Sigmoid colon (tissue), 7 donors: ENCODE data around the gene TSPAN13. TPM values are rescaled to one million over a fixed set of nuclear protein-coding genes. Genes with fewer than 3 reads are reported as not detected.

Experiments used
- DNase-seq: peaks from one replicate; pipeline ENCODE4 v3.0.0-alpha.2; 2019
- H3K27ac ChIP-seq, 4 donors: fragments of 200-600 bp; sonication (generic); one replicate each; pipeline ENCODE4 v1.5.1; 2016 to 2019; ENCODE audit warnings: mild to moderate bottlenecking in 1 of 4
- H3K27me3 ChIP-seq, 3 donors: fragments of 200-600 bp; sonication (generic); one replicate each; pipeline ENCODE4 v1.5.1; 2019; ENCODE audit warnings: mild to moderate bottlenecking in 1 of 3
- H3K36me3 ChIP-seq, 4 donors: fragments of 200-600 bp; sonication (generic); one replicate each; pipeline ENCODE4 v1.5.1; 2016 to 2019
- H3K4me1 ChIP-seq, 4 donors: fragments of 200-600 bp; sonication (generic); one replicate each; pipeline ENCODE4 v1.5.1; 2017 to 2019
- H3K4me3 ChIP-seq, 4 donors: fragments of 200-600 bp; sonication (generic); one replicate each; pipeline ENCODE4 v1.5.1; 2017 to 2019; ENCODE audit warnings: mild to moderate bottlenecking in 2 of 4, moderate library complexity in 1 of 4
- H3K9me3 ChIP-seq, 4 donors: fragments of 200-600 bp in 3 of 4; sonication (generic) in 3 of 4; one replicate each; pipeline versions ENCODE4 v1.5.1 to v1.6.1; 2013 to 2019
- CTCF ChIP-seq, 4 experiments: fragments of 450-650 bp in 3 of 4; fragments of 200-600 bp in 1 of 4; IDR thresholded peaks; one replicate each; pipeline ENCODE4 v1.5.1; 2016 to 2019; ENCODE audit warnings: antibody characterized with exemption in 4 of 4, mild to moderate bottlenecking in 3 of 4, moderate library complexity in 2 of 4
- EP300 ChIP-seq, 4 donors: sonication (generic); formaldehyde crosslinking; IDR thresholded peaks; one replicate each; pipeline ENCODE4 v1.6.1; 2017; ENCODE audit warnings: antibody characterized with exemption in 4 of 4
- POLR2A ChIP-seq, 2 donors: fragments of 450-650 bp; IDR thresholded peaks; one replicate each; pipeline ENCODE4 v1.6.1; 2016; ENCODE audit warnings: antibody characterized with exemption in 2 of 2, mild to moderate bottlenecking in 2 of 2, moderate library complexity in 2 of 2
- POLR2AphosphoS5 ChIP-seq, 4 donors: sonication (generic); formaldehyde crosslinking; IDR thresholded peaks; one replicate each; pipeline ENCODE4 v1.6.1; 2017; ENCODE audit warnings: antibody characterized with exemption in 4 of 4
- WGBS, 2 donors: extraction: QIAGEN DNeasy Blood & Tissue Kit; methylation state at CpG; one replicate each; pipeline ENCODE4 v1.1.7; 2013; 5-methylcytosine and 5-hydroxymethylcytosine counted together
- intact Hi-C: fragments of 100-400 bp; cut with DNase I; formaldehyde crosslinking; loops from one replicate; pipeline ENCODE4 v1.15.1; 2023
- polyA plus RNA-seq, 3 donors: library from polyadenylated mRNA; stranded (reverse); fragments of 200-250 nt; gene quantifications; one replicate each; pipeline ENCODE4 v1.2.3, GENCODE V29; 2013
- total RNA-seq, 4 donors: library from RNA; depleted of rRNA; stranded (reverse); fragments of >200 nt; gene quantifications; one replicate each; pipeline ENCODE4 v1.1.0, GENCODE V29; 2016
- donor health status: healthy with polysubstance abuse.
- donor health status: Bipolar disorder and iron deficiency.
- donor health status: healthy.

TSPAN13 gene
- total and polyA plus RNA-seq, 7 donors = 2.2 to 68.5 (median 6.4) TPM

- no peaks in the 10 kb centered on the region for H3K9me3 ChIP-seq
- no peak for DNase-seq
- no peaks in the 10 kb centered on the region for H3K36me3 ChIP-seq
- H3K27ac ChIP-seq = no peak overlapping the region
- no peak for TF ChIP-seq CTCF (IDR thresholded peaks at IDR 0.05)
- H3K4me3 ChIP-seq = no peak overlapping the region
- intact Hi-C loops = no loop called here
- WGBS, 2 donors = 75 to 93% methylated on average over 4 of the region's 4 CpGs
- H3K4me1 ChIP-seq = no peaks in the 10 kb centered on the region
- H3K27me3 ChIP-seq = no peaks in the 10 kb centered on the region
Measured at GRCh38 chr7:16721541-16721940, 32.0 kb upstream of the TSPAN13 start.

DNA sequence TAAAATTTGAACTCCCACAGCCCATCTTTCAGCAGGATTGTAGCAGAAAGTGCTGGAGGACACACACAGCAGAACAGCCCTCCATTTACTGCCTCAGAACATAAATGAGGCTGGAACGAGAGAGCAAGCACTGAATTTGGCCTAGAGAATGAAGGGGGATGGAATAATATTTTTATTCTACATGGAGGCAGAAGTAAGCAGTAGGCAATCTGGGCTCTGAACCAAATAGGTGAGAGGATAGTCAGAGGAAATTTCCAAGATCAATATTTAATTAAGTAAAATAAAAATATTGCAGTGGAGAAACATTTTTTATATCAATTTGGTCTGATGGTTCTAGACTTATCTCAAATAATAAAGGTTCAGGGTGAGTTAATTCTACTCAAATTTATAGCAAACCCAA, 29.2 kb upstream of the TSPAN13 start:
- Histone ChIP-seq H3K9me3 (no peaks in the 10 kb centered on the region), H3K4me1 (no peaks in the 10 kb centered on the region), H3K27me3 (no peaks in the 10 kb centered on the region), H3K4me3 (no peak overlapping the region), H3K36me3 (no peaks in the 10 kb centered on the region), H3K27ac (no peak overlapping the region)
- WGBS, 2 donors = 79 to 91% methylated on average over 1 of the region's 1 CpG
- no peak for DNase-seq
- intact Hi-C loops = no loop called here
- TF ChIP-seq CTCF (IDR thresholded peaks at IDR 0.05) (no peak), POLR2AphosphoS5 (IDR thresholded peaks at IDR 0.05) (no peak), POLR2A (IDR thresholded peaks at IDR 0.05) (no peak)

DNA sequence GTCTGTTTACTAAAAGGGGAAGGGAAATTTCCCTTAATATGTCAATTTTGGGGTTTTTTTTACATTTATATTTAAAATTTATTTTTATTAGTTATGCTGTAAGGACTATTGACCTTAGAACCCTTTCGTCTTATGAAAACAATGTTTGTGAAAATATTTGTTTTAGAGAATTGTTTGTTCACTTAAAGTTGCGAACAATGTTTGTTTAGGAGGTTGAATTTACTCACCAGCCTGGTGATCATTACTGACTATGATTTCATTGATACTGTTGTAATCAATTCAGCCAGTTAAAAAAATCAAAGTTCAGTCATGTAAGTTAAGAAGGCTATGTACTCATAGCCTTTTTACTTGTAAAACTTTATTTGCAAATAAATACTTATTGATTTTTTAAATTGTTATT, 27.4 kb upstream of the TSPAN13 start:
- H3K27me3 ChIP-seq = no peaks in the 10 kb centered on the region
- no peaks in the 10 kb centered on the region for H3K9me3 ChIP-seq
- H3K27ac ChIP-seq = no peak overlapping the region
- H3K4me3 ChIP-seq = no peak overlapping the region
- intact Hi-C loops = no loop called here
- DNase-seq = no peak
- WGBS, 2 donors = 11 to 69% methylated on average over 2 of the region's 2 CpGs
- TF ChIP-seq EP300 (IDR thresholded peaks at IDR 0.05) = no peak
- TF ChIP-seq POLR2AphosphoS5 (IDR thresholded peaks at IDR 0.05) = no peak
- TF ChIP-seq CTCF (IDR thresholded peaks at IDR 0.05) = no peak
- no peak for TF ChIP-seq POLR2A (IDR thresholded peaks at IDR 0.05)
- H3K4me1 ChIP-seq = no peaks in the 10 kb centered on the region
- H3K36me3 ChIP-seq = no peaks in the 10 kb centered on the region

DNA sequence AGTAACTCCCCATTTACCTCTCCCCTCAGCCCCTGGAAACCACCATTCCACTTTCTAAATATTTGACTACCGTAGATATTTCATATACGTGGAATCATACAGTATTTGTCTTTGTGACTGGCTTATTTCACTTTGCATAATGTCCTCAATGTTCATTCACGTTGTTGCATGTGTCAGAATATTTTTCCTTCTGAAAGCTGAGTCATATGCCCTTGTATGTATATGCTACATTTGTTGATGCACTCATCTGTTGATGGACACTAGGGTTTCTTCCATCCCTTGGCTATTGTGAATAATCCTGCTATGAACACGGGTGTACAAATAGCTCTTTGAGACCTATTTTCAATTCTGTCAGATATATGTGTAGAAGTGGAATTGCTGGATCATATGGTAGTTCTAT, 25.8 kb upstream of the TSPAN13 start:
- Histone ChIP-seq H3K4me1 (no peaks in the 10 kb centered on the region), H3K36me3 (no peaks in the 10 kb centered on the region), H3K4me3 (no peak overlapping the region), H3K9me3 (no peaks in the 10 kb centered on the region), H3K27ac (no peak overlapping the region), H3K27me3 (no peaks in the 10 kb centered on the region)
- intact Hi-C loops = no loop called here
- TF ChIP-seq POLR2A (IDR thresholded peaks at IDR 0.05) (no peak), POLR2AphosphoS5 (IDR thresholded peaks at IDR 0.05) (no peak), EP300 (IDR thresholded peaks at IDR 0.05) (no peak), CTCF (IDR thresholded peaks at IDR 0.05) (no peak)
- 92 to 95% methylated on average over 4 of the region's 4 CpGs for WGBS, 2 donors
- no peak for DNase-seq

DNA sequence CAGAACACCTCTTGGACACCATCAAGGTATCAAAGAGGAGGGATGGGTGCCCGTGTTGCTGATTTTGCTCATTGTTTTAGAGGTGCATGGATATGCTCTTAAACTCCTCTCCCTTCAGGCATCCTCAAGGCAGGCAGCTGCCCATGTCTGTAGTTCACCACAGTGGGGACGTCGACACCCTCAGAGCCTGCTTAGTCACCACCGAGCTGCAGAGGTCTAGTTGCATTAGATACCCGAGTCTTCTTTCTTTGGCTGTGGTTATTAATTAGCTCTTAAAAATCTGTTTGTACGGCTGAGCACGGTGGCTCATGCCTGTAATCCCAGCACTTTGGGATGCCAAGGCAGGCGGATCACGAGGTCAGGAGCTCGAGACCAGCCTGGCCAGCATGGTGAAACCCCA, 24.7 kb upstream of the TSPAN13 start:
- Histone ChIP-seq H3K9me3 (no peaks in the 10 kb centered on the region), H3K4me3 (no peak overlapping the region), H3K36me3 (no peaks in the 10 kb centered on the region), H3K4me1 (no peaks in the 10 kb centered on the region), H3K27me3 (no peaks in the 10 kb centered on the region), H3K27ac (no peak overlapping the region)
- TF ChIP-seq POLR2A (IDR thresholded peaks at IDR 0.05) (no peak), CTCF (IDR thresholded peaks at IDR 0.05) (no peak), EP300 (IDR thresholded peaks at IDR 0.05) (no peak), POLR2AphosphoS5 (IDR thresholded peaks at IDR 0.05) (no peak)
- DNase-seq = no peak
- 93 to 95% methylated on average over 10 of the region's 10 CpGs for WGBS, 2 donors
- intact Hi-C loops = no loop called here
